Calu3 (cell line): ENCODE results near the gene ACTR1B. TPM values are rescaled to one million over a fixed set of nuclear protein-coding genes. Genes with fewer than 3 reads are reported as not detected.
"Not testable (repeated sequence)": the region's sequence is repeated elsewhere in the genome, so short reads cannot be mapped to it uniquely, and the experiment has no call there.

Source experiments
- Bru-seq: library from RNA; stranded (reverse); fragments of 400-500 nt; gene quantifications from one replicate; lab custom pipeline; 2021; lab: Mats Ljungman, UMichigan
- BruChase-seq, 2 experiments: library from RNA; stranded (reverse); fragments of 400-500 nt; gene quantifications; one replicate each; lab custom pipeline; 2021; lab: Mats Ljungman, UMichigan
- BruUV-seq: library from RNA; stranded (reverse); fragments of 400-500 nt; replicated peaks from 2 replicates; lab custom pipeline; 2021; lab: Mats Ljungman, UMichigan
- CTCF ChIA-PET: fragments of 300-600 bp; sonication (Branson Sonifier 250); formaldehyde crosslinking; loops from one replicate; lab custom pipeline; 2022; ENCODE audit warnings: antibody characterized with exemption; lab: Charles Lee
- DNase-seq: peaks from one replicate; pipeline ENCODE4 v3.0.0; 2022
- H3K27ac Mint-ChIP-seq: one replicate; pipeline ENCODE4 v1.8.0; 2022; ENCODE audit warnings: mixed read lengths; ENCODE audit not compliant: unreplicated experiment
- H3K27me3 Mint-ChIP-seq: one replicate; pipeline ENCODE4 v1.8.0; 2022; ENCODE audit warnings: mixed read lengths; ENCODE audit not compliant: unreplicated experiment
- H3K36me3 Mint-ChIP-seq: one replicate; pipeline ENCODE4 v1.8.0; 2022; ENCODE audit warnings: mild to moderate bottlenecking, moderate library complexity, mixed read lengths; ENCODE audit not compliant: insufficient read depth, unreplicated experiment
- H3K4me1 Mint-ChIP-seq: one replicate; pipeline ENCODE4 v1.8.0; 2022; ENCODE audit warnings: mild to moderate bottlenecking, low read depth, mixed read lengths; ENCODE audit not compliant: unreplicated experiment
- H3K4me3 Mint-ChIP-seq: one replicate; pipeline ENCODE4 v1.8.0; 2022; ENCODE audit warnings: mild to moderate bottlenecking, low read depth, moderate library complexity, mixed read lengths; ENCODE audit not compliant: unreplicated experiment
- H3K9me3 Mint-ChIP-seq: one replicate; pipeline ENCODE4 v1.8.0; 2022; ENCODE audit warnings: low read depth, mixed read lengths; ENCODE audit not compliant: unreplicated experiment
- intact Hi-C: fragments of 100-400 bp; cut with micrococcal nuclease; formaldehyde crosslinking; loops from one replicate; pipeline ENCODE4 v1.10.0; 2022; ENCODE audit not compliant: unreplicated experiment
- long read RNA-seq: library from polyadenylated mRNA; stranded (forward); transcript quantifications from one replicate; pipeline ENCODE4 v2.0.0, GENCODE V29; 2022
- total RNA-seq: library from RNA; stranded (reverse); gene quantifications from 2 replicates; pipeline ENCODE4 v1.2.3, GENCODE V29; 2022
- TF ChIP-seq, protein P1 (sequence below): fragments of 200-600 bp; IDR thresholded peaks from one replicate; pipeline ENCODE4 v1.8.0; 2022; ENCODE audit warnings: antibody characterized with exemption; ENCODE audit not compliant: unreplicated experiment

The ACTR1B gene
- 48.7 and 49.1 TPM in 2 replicates for total RNA-seq
- Bru-seq, nascent RNA, result percentile 71 among the genes with signal in this experiment
- BruChase-seq, experiment 1, labeled RNA remaining after a 6-hour chase, result percentile 73 among the genes with signal in this experiment
- percentile 87 among the genes with signal in this experiment for BruChase-seq, experiment 2, labeled RNA remaining after a 2-hour chase
- long read RNA-seq, transcript ACTR1B-201 (11 exons, 2,243 nt), result major isoform, 8 of 24 reads
- long read RNA-seq, partial matches to known transcripts, result 11 of 24 reads
- long read RNA-seq, other reads (novel, unspliced or antisense), result 5 of 24 reads

DNA sequence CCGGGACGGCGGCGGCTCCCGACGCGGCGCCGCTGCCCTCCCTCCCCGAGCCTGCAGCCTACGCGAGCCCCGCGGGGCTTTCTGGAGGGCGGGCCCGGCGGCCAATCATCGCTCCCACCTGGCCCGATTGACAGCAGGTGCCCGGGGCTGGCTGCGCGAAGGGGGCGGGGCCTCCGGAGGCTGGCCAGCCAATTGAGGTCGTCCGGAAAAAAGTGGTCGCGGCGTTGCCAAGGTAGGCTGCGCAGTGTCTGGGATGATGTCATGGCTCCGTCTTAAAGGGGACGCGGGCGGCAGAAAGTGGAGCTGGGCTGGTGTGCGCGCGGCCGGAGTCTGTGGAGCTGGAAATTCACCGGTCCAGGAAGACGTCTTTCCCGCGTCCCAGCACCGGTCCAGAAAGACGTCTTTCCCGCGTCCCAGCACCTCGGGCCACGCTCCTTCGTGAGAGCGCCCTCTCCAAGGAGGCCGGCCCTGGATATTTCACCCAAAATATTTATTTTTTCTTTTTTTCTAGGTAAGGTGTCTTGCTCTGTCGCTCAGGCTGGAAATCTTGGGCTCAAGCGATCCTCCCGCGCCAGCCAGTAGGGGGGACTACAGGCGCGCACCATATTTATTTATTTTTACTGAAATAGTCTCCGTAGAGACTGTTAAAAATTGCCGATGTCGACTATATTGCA, at the start of gene ACTR1B:
Gene ACTR1B (minus strand): TSS at position 83 of the 674 bp plus-strand sequence. CDS start 154 bp downstream, outside the sequence.
- Mint-ChIP-seq H3K27me3 (no peaks in the 10 kb centered on the region), H3K36me3 (peaks cover 21% of the 10 kb centered on the region), H3K4me3 (peak within 1 kb of the TSS; percentile 89), H3K27ac (peak within 1 kb of the TSS; percentile 97), H3K4me1 (no peaks in the 10 kb centered on the region), H3K9me3 (no peaks in the 10 kb centered on the region)
- DNase-seq, result peak; percentile 99
- CTCF ChIA-PET, result interaction anchor here (0.5 to 2.8 kb wide), 7 partner anchors 15 to 599 kb away, joined by 3 to 21 read pairs (median 3); partner anchors contain the start of gene COX5B
- BruUV-seq, result no TSS peak
- intact Hi-C loops, result loop anchor here (2.0 kb wide), 1 partner anchor 33 kb away; no protein-coding TSS in a partner anchor
- TF ChIP-seq, protein P1, sequence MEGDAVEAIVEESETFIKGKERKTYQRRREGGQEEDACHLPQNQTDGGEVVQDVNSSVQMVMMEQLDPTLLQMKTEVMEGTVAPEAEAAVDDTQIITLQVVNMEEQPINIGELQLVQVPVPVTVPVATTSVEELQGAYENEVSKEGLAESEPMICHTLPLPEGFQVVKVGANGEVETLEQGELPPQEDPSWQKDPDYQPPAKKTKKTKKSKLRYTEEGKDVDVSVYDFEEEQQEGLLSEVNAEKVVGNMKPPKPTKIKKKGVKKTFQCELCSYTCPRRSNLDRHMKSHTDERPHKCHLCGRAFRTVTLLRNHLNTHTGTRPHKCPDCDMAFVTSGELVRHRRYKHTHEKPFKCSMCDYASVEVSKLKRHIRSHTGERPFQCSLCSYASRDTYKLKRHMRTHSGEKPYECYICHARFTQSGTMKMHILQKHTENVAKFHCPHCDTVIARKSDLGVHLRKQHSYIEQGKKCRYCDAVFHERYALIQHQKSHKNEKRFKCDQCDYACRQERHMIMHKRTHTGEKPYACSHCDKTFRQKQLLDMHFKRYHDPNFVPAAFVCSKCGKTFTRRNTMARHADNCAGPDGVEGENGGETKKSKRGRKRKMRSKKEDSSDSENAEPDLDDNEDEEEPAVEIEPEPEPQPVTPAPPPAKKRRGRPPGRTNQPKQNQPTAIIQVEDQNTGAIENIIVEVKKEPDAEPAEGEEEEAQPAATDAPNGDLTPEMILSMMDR, result peak; percentile 54

DNA sequence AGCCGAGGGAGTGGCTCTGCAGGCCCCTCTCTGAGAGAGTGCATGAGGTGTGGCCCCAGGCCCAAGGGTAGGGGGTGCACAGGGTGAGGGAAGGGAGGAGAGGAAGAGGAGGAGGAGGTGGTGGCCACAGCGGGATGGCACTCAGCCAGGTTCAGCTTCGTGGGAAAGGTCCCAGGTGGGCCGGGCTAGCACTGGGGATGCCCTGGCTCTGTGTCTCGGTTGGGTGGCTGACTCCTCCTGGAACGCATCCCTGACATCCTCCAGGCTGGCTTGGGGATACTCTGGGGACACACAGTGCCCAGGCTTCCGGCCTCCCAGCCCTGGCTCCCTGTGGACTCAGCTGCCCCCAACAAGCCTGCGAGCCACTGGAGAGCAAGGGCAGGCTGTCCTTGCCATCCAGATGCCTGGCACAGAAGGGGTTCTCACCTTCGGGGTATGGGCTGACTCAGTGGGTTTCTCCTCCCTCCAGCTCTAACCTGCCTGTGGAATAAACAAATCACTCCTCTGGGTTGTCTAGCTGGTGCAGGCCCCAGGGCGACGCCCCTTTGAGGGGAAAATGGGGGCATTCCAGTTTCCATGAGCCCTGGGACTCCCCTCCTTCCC, 49.0 kb upstream of the ACTR1B start:
- no peak for DNase-seq
- no peak overlapping the region for H3K27ac Mint-ChIP-seq
- BruUV-seq, result no TSS peak
- CTCF ChIA-PET, result no interaction called here
- H3K4me1 Mint-ChIP-seq, result no peaks in the 10 kb centered on the region
- TF ChIP-seq, protein P1, result no peak
- H3K9me3 Mint-ChIP-seq, result no peaks in the 10 kb centered on the region
- H3K36me3 Mint-ChIP-seq, result no peaks in the 10 kb centered on the region
- peaks cover 64% of the 10 kb centered on the region for H3K27me3 Mint-ChIP-seq
- no peak overlapping the region for H3K4me3 Mint-ChIP-seq
- intact Hi-C loops, result no loop called here

DNA sequence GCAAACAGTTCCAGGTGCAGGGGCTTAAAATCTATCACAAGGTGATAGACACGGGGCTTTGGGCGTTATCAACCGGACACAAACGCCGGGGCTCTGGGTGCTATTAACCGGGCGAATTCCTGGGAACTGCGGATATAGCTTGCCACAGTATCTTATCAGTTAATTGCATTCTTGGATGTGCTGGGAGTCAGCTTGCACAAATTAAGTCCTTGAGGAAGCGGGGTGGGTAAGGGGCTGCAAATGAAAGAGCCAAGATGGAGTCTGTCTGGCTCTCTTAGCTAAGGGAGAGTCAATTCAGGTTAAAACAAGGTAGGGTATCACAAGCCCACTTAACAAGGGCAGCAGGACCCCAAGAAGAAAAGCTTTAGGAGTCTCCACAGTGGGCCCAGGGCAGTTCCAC, 48.3 kb upstream of the ACTR1B start:
- H3K4me3 Mint-ChIP-seq, H3K27ac Mint-ChIP-seq, H3K36me3 Mint-ChIP-seq, H3K9me3 Mint-ChIP-seq, DNase-seq, intact Hi-C loops, H3K4me1 Mint-ChIP-seq, BruUV-seq, CTCF ChIA-PET: not testable (repeated sequence)
- peaks cover 64% of the 10 kb centered on the region for H3K27me3 Mint-ChIP-seq

DNA sequence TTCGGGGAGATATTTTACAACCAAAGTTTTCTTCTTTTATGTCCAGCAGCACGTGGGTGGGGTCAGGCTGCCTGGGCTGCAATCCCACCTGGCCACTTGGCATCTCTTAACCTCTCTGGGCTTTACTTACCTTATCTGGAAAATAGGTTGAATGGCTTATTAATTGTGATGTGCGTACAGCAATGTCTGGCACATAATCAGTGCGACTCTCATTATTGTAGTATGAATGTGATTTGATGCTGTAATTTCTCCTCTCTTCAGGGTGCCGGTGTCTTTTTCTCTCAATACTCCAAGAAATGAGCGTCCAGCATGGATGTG, 47.5 kb upstream of the ACTR1B start:
- peaks cover 59% of the 10 kb centered on the region for H3K27me3 Mint-ChIP-seq
- BruUV-seq, result no TSS peak
- intact Hi-C loops, result no loop called here
- TF ChIP-seq, protein P1, result no peak
- no peak overlapping the region for H3K4me3 Mint-ChIP-seq
- CTCF ChIA-PET, result no interaction called here
- no peak for DNase-seq
- no peak overlapping the region for H3K27ac Mint-ChIP-seq
- no peaks in the 10 kb centered on the region for H3K4me1 Mint-ChIP-seq
- H3K36me3 Mint-ChIP-seq, result no peaks in the 10 kb centered on the region
- H3K9me3 Mint-ChIP-seq, result no peaks in the 10 kb centered on the region
